EH (cell line): ENCODE data around the gene GCKR.

ENCODE experiments used
- DNase-seq: peaks from one replicate; pipeline ENCODE4 v3.0.0-alpha.2; 2015; ENCODE audit warnings: low read depth

GCKR gene, protein sequence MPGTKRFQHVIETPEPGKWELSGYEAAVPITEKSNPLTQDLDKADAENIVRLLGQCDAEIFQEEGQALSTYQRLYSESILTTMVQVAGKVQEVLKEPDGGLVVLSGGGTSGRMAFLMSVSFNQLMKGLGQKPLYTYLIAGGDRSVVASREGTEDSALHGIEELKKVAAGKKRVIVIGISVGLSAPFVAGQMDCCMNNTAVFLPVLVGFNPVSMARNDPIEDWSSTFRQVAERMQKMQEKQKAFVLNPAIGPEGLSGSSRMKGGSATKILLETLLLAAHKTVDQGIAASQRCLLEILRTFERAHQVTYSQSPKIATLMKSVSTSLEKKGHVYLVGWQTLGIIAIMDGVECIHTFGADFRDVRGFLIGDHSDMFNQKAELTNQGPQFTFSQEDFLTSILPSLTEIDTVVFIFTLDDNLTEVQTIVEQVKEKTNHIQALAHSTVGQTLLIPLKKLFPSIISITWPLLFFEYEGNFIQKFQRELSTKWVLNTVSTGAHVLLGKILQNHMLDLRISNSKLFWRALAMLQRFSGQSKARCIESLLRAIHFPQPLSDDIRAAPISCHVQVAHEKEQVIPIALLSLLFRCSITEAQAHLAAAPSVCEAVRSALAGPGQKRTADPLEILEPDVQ

GRCh38 chr2:27496357-27497287 is at the start of gene GCKR:
Gene GCKR, plus strand, starts transcription at chr2:27496839. Its CDS starts 66 bp downstream, at chr2:27496905.
- DNase-seq = peak; percentile 61

- DNase-seq = no peak
Measured at GRCh38 chr2:27448381-27448780, 48.3 kb upstream of the GCKR start.

DNA sequence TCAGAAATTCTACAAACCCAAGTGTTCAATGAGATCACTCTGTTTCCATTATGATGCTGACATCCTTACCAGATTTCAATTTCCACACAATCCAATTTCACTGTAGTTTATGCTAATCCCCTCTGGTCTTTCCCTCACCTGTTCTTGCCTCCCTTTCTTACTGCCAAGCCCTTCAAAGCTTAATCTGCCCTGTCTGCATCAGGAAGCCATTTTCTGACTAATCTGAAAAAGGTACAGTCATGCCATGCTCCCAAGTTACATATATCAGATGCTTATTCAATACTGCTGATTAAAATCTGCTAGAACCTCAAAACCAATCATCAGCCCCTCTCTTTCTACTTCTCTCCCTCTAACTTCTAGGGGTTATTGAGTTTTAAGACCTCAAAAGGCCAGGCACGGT is 45.5 kb upstream of the GCKR start:
- DNase-seq = no peak

DNA sequence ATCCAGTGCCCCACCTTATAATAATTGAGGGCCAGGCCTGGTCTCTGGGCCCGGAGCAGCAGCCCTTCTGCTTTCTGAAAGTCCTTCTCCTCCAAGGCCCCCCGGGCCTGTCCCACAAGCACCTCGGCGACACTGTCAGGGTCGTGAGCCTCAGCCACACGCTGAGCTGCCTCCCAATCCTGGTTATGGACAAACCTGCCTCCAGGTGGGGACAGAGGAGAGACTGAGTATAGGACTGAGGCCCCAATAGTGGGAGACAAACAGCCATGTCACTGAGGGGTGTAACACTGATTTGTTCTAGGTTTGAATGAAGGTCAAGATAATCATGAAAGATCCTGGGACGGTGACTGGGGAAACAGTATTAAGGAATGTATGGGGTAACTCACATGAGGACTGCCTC is 42.7 kb upstream of the GCKR start:
- DNase-seq = no peak

DNA sequence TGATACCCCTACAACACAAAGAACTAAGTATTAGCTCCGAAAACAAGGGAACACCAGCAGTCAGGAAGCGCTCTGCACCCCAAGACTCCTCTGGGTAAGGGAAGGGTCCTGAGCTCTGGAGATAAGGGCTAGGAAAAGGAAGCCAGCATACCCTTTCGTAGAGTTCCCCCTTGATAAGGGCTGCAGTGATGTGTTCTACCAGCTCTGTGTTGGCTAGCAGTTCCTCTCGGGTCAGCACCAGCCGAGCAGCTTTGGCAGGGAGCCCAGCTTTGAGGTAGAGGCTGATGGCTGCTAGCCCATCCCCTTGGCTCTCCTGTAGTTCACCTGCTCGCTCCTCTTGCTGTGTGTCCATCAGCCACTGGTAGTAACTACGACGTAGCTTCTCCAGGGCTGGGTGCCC is 35.5 kb upstream of the GCKR start:
- DNase-seq = no peak

DNA sequence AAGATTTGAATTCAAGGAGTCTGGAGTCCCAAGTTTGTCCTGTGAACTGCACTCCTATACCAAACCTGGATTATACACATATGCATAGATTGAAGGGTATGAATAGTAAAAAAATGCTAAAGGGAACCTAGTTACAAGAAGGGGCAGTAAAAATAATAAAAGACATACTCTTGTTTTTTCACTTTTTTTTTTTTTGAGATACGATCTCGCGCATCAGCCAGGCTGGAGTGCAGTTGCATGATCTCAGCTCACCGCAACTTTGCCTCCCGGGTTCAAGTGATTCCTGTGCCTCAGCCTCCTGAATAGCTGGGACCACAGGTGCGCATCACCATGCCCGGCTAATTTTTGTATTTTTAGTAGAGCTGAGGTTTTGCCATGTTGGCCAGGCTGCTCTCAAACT is 32.2 kb upstream of the GCKR start:
- DNase-seq = no peak

DNA sequence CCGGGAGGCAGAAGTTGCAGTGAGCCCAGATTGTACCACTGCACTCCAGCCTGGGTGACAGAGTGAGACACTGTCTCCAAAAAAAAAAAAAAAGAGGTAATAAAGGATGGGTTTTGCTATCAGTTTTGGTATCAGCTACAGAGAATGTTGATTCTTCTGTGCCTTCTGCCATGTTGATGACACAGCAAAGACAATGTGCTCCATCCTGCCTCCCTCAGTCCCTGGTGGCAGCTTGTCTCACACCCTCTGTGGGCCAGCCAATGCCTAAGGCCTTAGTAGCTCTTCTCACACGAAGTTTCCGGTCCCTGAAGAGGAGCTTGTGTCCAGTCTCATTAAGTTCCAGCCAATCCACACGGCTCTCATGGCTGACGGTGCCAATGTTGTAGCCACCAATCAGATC is 24.7 kb upstream of the GCKR start:
- no peak for DNase-seq

DNA sequence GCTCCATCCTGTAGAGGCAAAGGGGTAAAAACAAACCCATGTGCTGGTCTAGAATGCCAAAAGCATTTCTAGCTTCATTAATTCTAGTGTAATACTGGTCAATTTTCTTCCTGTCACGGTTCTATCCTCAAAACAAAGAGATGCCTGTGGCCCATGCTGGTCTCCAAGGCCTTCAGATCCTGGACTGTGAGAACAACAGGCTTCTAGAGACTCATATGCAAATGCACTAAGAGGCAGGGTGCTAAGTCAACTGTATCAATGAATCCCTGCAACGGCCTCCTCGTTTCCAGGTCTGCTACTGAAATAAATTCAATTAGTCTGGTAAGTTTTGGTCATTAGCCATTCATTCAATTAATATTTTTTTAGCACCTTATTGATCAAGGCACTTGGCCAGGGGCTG is 11.1 kb upstream of the GCKR start:
- no peak for DNase-seq

DNA sequence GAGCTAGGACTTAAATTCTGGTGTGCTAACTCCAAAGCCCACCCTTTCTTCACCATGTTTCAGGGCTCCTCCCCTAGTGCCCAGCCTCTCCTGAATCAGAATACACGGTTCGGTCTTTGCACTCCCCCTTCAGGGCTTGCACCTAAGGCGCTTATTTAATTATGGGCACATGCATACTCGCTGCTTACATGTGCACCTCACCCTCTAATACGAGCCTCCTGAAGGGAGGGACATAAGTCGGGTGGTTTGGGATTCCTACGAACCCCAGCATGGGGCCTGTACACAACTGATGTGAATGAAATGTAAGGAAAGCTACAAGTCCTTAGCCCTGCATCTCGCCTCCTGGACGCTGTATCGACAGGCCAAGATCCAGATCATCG is 7.5 kb upstream of the GCKR start:
- peak; percentile 25 for DNase-seq

DNA sequence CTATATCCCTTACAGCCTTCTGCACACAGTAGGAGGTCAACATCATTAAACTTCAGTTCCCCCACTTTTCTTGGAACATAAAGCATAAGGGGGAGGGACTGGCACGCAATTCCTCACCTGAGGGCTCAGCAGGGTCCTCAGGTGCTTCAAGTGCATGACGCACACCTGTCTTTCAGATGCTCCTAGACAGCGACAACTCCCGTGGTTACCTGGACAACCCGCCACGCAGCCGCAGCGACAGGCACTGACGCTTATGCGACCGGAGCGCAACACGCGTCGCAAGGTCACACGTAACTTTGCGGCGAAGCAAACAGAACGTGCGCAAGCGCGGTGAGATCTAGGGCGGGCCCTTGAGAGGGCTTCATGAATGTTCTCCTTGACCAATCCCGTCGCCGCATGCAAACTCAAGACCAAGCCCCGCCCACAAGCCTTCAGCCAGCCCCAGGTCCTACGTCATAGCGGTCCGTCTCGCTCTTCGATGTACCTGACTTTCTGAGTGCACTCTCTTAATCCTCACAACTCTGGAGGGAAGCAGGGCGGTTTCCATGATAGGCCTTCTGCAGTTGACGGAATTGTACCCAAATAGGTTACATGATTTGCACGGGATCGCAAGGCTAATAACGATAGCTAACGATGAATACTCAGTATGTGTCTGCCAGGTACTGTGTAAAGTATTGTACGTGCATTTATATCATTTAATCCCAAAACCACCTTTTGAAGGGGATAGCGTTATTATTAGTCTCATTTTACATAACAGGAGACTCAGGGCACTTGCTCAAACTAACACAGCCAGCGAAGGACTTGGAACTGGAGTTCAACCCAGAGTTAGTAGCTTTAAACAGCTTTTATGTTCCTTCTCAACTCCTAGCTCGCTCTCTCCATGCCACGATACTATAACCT is 6.9 kb upstream of the GCKR start, which contains the start of gene IFT172:
Gene IFT172 (minus strand): TSS at position 246 of the 900 bp plus-strand sequence. CDS start 90 bp downstream, at position 156.
- DNase-seq = peak; percentile 99

GRCh38 chr2:27492557-27492956 is 4.1 kb upstream of the GCKR start:
- no peak for DNase-seq

DNA sequence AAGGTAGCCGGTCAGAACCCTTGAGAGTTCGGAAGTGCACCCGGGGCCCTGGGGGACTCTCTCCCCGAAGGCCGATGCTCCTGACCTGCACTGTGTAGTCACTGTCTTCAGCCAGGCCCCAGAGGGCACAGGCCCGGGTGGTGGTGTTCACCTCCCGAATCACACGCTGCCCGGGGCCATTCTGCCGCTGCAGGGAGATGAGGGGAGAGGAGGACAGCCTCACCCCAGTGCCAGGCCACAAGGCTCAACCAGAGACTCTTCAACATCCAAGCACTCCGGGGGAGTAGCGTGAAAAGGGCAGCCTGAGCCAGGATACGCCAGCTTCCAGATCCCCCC is 2.7 kb upstream of the GCKR start:
- DNase-seq = no peak

DNA sequence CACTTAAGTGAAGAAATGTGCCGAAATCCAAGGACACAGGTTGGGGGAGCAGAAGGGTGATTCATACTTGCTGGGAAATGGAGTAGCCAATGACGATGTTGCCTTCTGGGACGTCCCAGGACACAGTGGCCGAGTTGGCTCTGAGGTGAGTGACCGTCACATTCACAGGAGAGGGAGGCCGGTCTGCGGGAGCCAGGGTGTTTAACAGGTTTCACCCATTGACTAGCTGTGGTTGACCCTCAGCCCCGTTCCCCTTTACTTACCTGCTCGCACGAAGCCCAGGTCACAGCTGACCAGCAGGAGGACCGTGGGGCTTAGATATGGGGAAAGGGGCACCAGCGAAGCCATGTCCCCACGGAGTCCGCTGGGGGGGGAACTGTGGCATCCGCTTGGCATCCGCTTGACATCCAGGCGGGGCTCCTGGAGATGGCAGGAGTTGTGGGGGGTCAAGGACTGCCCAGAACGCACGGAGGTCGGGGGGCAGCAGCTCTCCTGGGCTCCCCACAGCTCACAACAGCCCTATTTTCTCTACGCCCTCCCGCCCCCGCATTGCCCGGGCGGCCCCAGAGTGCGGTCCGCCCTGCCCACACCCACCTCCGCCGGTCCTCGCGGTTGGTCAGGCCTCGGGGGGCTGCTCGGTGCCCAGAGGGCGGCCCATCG is 2.2 kb upstream of the GCKR start:
- peak; percentile 66 for DNase-seq

DNA sequence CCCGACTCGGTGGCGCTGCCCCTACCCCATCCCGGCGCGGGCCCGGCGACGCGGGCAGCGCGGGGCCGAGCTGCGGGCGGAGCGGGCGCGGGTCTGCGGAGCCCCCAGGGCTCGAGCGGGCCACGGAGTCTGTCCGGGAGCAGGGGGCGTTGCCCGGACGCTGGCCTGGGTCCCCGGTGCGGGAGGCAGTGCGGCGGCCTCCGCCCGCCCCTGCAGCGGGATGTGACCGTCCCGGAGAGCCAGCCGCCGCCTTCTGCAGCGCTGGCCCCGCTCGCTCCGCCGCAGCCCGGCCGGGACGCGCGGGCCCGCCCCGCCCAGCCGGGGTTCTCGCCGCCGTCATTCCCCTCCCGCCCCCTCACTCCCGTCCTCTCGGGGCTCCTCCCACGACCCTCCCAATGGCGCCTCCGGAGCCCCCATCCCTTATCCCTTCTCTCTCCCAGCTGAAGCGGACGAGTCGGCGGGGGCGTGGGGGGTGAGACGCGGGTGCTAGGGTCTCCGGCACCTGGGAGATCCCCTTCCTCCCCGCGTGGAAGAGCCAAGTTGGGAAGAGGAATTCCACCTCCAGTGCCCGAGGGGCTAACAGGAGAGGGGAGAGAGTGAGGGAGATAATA is 1.6 kb upstream of the GCKR start, which contains the start of gene FNDC4:
Gene FNDC4 (minus strand): TSS at position 257 of the 611 bp plus-strand sequence. CDS start 521 bp downstream, outside the sequence.
- peak; percentile 31 for DNase-seq

GRCh38 chr2:27495840-27496356 is 741 bp upstream of the GCKR start:
- no peak for DNase-seq

GRCh38 chr2:27497288-27497627 is 619 bp downstream of the GCKR start:
- DNase-seq = no peak

- no peak for DNase-seq
Measured at GRCh38 chr2:27498975-27499374, 2.3 kb downstream of the GCKR start.

GRCh38 chr2:27501042-27501441 is 4.4 kb downstream of the GCKR start:
- DNase-seq = no peak

- DNase-seq = peak; percentile 16
Measured at GRCh38 chr2:27502142-27502541, 5.5 kb downstream of the GCKR start.

DNA sequence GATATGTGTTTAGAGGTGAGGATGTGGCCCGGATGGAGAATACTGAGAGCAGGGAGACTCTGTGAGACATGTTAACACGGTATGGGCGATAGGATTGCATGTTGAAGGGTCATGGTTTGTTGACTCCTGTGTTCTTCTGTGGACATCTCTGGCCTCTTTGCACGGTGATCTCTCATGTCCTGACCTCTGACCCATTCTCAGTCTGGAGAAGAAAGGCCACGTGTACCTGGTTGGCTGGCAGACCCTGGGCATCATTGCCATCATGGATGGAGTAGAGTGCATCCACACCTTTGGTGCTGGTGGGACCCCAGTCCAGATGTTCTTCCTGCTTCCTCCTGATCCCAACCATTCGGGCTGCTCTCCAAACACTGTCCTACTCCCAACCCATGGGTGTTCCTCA is 9.9 kb downstream of the GCKR start:
- no peak for DNase-seq
